Measurements from ENCODE around the gene ATRX.

- no peak for TF ChIP-seq EP300 (IDR thresholded peaks at IDR 0.05)
- TF ChIP-seq, protein P1, sequence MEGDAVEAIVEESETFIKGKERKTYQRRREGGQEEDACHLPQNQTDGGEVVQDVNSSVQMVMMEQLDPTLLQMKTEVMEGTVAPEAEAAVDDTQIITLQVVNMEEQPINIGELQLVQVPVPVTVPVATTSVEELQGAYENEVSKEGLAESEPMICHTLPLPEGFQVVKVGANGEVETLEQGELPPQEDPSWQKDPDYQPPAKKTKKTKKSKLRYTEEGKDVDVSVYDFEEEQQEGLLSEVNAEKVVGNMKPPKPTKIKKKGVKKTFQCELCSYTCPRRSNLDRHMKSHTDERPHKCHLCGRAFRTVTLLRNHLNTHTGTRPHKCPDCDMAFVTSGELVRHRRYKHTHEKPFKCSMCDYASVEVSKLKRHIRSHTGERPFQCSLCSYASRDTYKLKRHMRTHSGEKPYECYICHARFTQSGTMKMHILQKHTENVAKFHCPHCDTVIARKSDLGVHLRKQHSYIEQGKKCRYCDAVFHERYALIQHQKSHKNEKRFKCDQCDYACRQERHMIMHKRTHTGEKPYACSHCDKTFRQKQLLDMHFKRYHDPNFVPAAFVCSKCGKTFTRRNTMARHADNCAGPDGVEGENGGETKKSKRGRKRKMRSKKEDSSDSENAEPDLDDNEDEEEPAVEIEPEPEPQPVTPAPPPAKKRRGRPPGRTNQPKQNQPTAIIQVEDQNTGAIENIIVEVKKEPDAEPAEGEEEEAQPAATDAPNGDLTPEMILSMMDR (IDR thresholded peaks at IDR 0.05), result no peak
- no peak for TF ChIP-seq POLR2A (IDR thresholded peaks at IDR 0.05)
Observed at GRCh38 chrX:77510007-77510406, 276.0 kb downstream of the ATRX start.

Measured in ovary (tissue), 3 donors.